H1 (cell line): ENCODE results near the gene CCDC81. TPM values are rescaled to one million over a fixed set of nuclear protein-coding genes. Genes with fewer than 3 reads are reported as not detected.
A peak's percentile ranks its signal among the peaks of the same experiment; 100 is the strongest.

Experiments
- CTCF ChIA-PET: fragments of 300-600 bp; sonication (Branson Sonifier 250); formaldehyde crosslinking; loops from one replicate; lab custom pipeline; 2021; ENCODE audit not compliant: partially characterized antibody; lab: Charles Lee
- POLR2A ChIA-PET: fragments of 300-600 bp; sonication (Branson Sonifier 250); formaldehyde crosslinking; loops from one replicate; lab custom pipeline; 2021; ENCODE audit warnings: inconsistent platforms; ENCODE audit not compliant: partially characterized antibody; lab: Charles Lee
- DNase-seq, 2 experiments: peaks; one replicate each; pipeline versions ENCODE4 v3.0.0 to v3.0.0-alpha.2; 2010 to 2022; ENCODE audit warnings: low spot score in 2 of 2, low read depth in 1 of 2, mixed read lengths in 1 of 2
- FAIRE-seq: peaks from 2 replicates; lab custom pipeline; 2011; peaks lifted over from hg19 to GRCh38; lab: Jason Lieb, UNC
- H2AFZ ChIP-seq: 2 replicates; pipeline ENCODE4 v1.8.1; 2012; ENCODE audit warnings: low read length, inconsistent platforms
- H2AK5ac ChIP-seq: 2 replicates; pipeline ENCODE4 v1.6.1; 2013; ENCODE audit warnings: low read depth, low read length
- H2BK120ac ChIP-seq: replicated peaks from 2 replicates; pipeline ENCODE3; 2013; ENCODE audit warnings: low read depth, low read length, inconsistent platforms
- H2BK12ac ChIP-seq: 2 replicates; pipeline ENCODE4 v1.6.1; 2013; ENCODE audit warnings: low read depth, low read length
- H2BK15ac ChIP-seq: 2 replicates; pipeline ENCODE4 v1.6.1; 2013; ENCODE audit warnings: low read length
- H2BK20ac ChIP-seq: 2 replicates; pipeline ENCODE4 v1.6.1; 2013; ENCODE audit warnings: low read length
- H2BK5ac ChIP-seq: 2 replicates; pipeline ENCODE4 v1.6.1; 2013; ENCODE audit warnings: low read depth, low read length
- H3K14ac ChIP-seq: 2 replicates; pipeline ENCODE4 v1.6.1; 2013; ENCODE audit warnings: inconsistent platforms; ENCODE audit not compliant: insufficient read length
- H3K18ac ChIP-seq: 2 replicates; pipeline ENCODE4 v1.6.1; 2013; ENCODE audit warnings: low read length; ENCODE audit errors: extremely low read depth
- H3K23ac ChIP-seq: 2 replicates; pipeline ENCODE4 v1.6.1; 2013; ENCODE audit warnings: inconsistent platforms; ENCODE audit not compliant: insufficient read length
- H3K23me2 ChIP-seq: 2 replicates; pipeline ENCODE4 v1.6.1; 2013; ENCODE audit warnings: low read depth, low read length
- H3K27ac ChIP-seq: 2 replicates; pipeline ENCODE4 v1.6.1; 2011; ENCODE audit warnings: low read depth, low read length, inconsistent platforms
- H3K27me3 ChIP-seq, 4 experiments: replicated peaks in 1 of 4; 1 replicate in 1 of 4; 2 replicates in 3 of 4; pipeline versions ENCODE4 v1.6.1 to v1.8.1; 2011 to 2013; ENCODE audit warnings: low read length in 3 of 4, mild to moderate bottlenecking in 3 of 4, inconsistent platforms in 2 of 4, mixed read lengths in 2 of 4, moderate library complexity in 1 of 4; ENCODE audit not compliant: control insufficient read depth in 3 of 4, insufficient read depth in 3 of 4; ENCODE audit errors: extremely low read depth in 1 of 4
- H3K36me3 ChIP-seq, 4 experiments: 2 replicates each; pipeline versions ENCODE4 v1.6.1 to v1.8.1; 2011 to 2013; ENCODE audit warnings: mild to moderate bottlenecking in 4 of 4, low read length in 3 of 4, moderate library complexity in 2 of 4, control low read depth in 1 of 4, inconsistent platforms in 1 of 4; ENCODE audit not compliant: insufficient read depth in 4 of 4, control insufficient read depth in 2 of 4
- H3K4ac ChIP-seq: replicated peaks from 2 replicates; pipeline ENCODE3; 2013; ENCODE audit warnings: low read length, low read depth, mixed read lengths, inconsistent platforms; ENCODE audit not compliant: insufficient read length
- H3K4me1 ChIP-seq, 4 experiments: replicated peaks in 1 of 4; 1 replicate in 1 of 4; 2 replicates in 3 of 4; pipeline versions ENCODE4 v1.6.1 to v1.8.1; 2011 to 2013; ENCODE audit warnings: low read length in 3 of 4, inconsistent platforms in 2 of 4, mixed read lengths in 1 of 4; ENCODE audit not compliant: insufficient read depth in 4 of 4, control insufficient read depth in 3 of 4
- H3K4me2 ChIP-seq, 2 experiments: 2 replicates each; pipeline versions ENCODE4 v1.6.1 to v1.8.1; 2011 to 2013; ENCODE audit warnings: low read depth in 2 of 2, low read length in 2 of 2, control low read depth in 1 of 2, inconsistent platforms in 1 of 2, mild to moderate bottlenecking in 1 of 2; ENCODE audit not compliant: insufficient read depth in 1 of 2
- H3K4me3 ChIP-seq, 4 experiments: fragments of 200-600, 300-600 bp in 1 of 4; sonication (generic), shearing (Covaris generic), sonication (Bioruptor Twin) in 1 of 4; 2 replicates each; pipeline versions ENCODE4 v1.5.1 to v1.8.1; 2011 to 2016; ENCODE audit warnings: low read length in 4 of 4, low read depth in 3 of 4, control low read depth in 2 of 4, inconsistent platforms in 2 of 4, mild to moderate bottlenecking in 2 of 4, mixed read lengths in 1 of 4, moderate library complexity in 1 of 4; ENCODE audit not compliant: insufficient read depth in 2 of 4; ENCODE audit errors: extremely low read depth in 1 of 4
- H3K56ac ChIP-seq: replicated peaks from 2 replicates; pipeline ENCODE3; 2013; ENCODE audit warnings: low read depth, mild to moderate bottlenecking, mixed read lengths, low read length, inconsistent platforms; ENCODE audit not compliant: insufficient read length
- H3K79me1 ChIP-seq: 2 replicates; pipeline ENCODE4 v1.6.1; 2013; ENCODE audit warnings: low read depth, low read length, control low read depth
- H3K79me2 ChIP-seq, 2 experiments: 2 replicates each; pipeline versions ENCODE4 v1.6.1 to v1.8.1; 2012 to 2013; ENCODE audit warnings: low read length in 2 of 2, mild to moderate bottlenecking in 2 of 2, inconsistent platforms in 1 of 2; ENCODE audit not compliant: insufficient read depth in 2 of 2, control insufficient read depth in 1 of 2
- H3K9ac ChIP-seq, 4 experiments: replicated peaks in 1 of 4; 1 replicate in 1 of 4; 2 replicates in 3 of 4; pipeline versions ENCODE4 v1.6.1 to v1.8.1; 2011 to 2013; ENCODE audit warnings: low read depth in 3 of 4, low read length in 3 of 4, control low read depth in 2 of 4, mild to moderate bottlenecking in 2 of 4, moderate library complexity in 2 of 4, inconsistent platforms in 1 of 4; ENCODE audit errors: extremely low read depth in 1 of 4
- H3K9me3 ChIP-seq, 2 experiments: 2 replicates each; pipeline versions ENCODE4 v1.6.1 to v1.8.1; 2012 to 2013; ENCODE audit warnings: mild to moderate bottlenecking in 2 of 2, moderate library complexity in 2 of 2, control low read depth in 1 of 2, inconsistent platforms in 1 of 2, low read depth in 1 of 2, low read length in 1 of 2, mixed read lengths in 1 of 2; ENCODE audit not compliant: insufficient read depth in 2 of 2
- H4K20me1 ChIP-seq, 2 experiments: replicated peaks in 1 of 2; 2 replicates each; pipeline versions ENCODE3 to v1.8.1; 2011 to 2013; ENCODE audit warnings: inconsistent platforms in 2 of 2, low read length in 2 of 2, mild to moderate bottlenecking in 1 of 2; ENCODE audit not compliant: insufficient read depth in 2 of 2, control insufficient read depth in 1 of 2
- H4K5ac ChIP-seq: 2 replicates; pipeline ENCODE4 v1.6.1; 2013; ENCODE audit warnings: low read length, low read depth, mixed read lengths, inconsistent platforms; ENCODE audit not compliant: insufficient read length
- H4K8ac ChIP-seq: 2 replicates; pipeline ENCODE4 v1.8.0; 2013; ENCODE audit warnings: mild to moderate bottlenecking, moderate library complexity, low read length, inconsistent platforms; ENCODE audit not compliant: insufficient read depth; ENCODE audit errors: extremely low read depth
- H4K91ac ChIP-seq: replicated peaks from 2 replicates; pipeline ENCODE3; 2013; ENCODE audit warnings: low read length, mixed read lengths, inconsistent platforms; ENCODE audit not compliant: insufficient read length
- CBX5 ChIP-seq: fragments of 300-800, 300-1000 bp; sonication (generic); IDR thresholded peaks from 2 replicates; pipeline ENCODE4 v1.7.1; 2016; ENCODE audit warnings: antibody characterized with exemption, low read length, low read depth
- WGBS, 2 experiments: shearing (Covaris generic) in 1 of 2; methylation state at CpG; one replicate each; pipeline versions ENCODE4 v1.1.6 to v1.1.7; 2013 to 2015; ENCODE audit warnings: low lambda C conversion rate in 2 of 2, mixed read lengths in 2 of 2, inconsistent platforms in 1 of 2, low coverage in 1 of 2, missing lambda C conversion rate in 1 of 2; ENCODE audit not compliant: insufficient replicate concordance in 2 of 2, insufficient coverage in 1 of 2, insufficient read length in 1 of 2; ENCODE audit errors: extremely low coverage in 1 of 2, missing lambda C conversion rate in 1 of 2; 5-methylcytosine and 5-hydroxymethylcytosine counted together
- polyA plus RNA-seq, 7 experiments: library from polyadenylated mRNA; depleted of rRNA in 3 of 7; stranded (reverse) in 5 of 7; unstranded in 2 of 7; fragments of >200 nt in 5 of 7; fragments of 200-250 nt in 2 of 7; gene quantifications; 1 replicate in 5 of 7; 2 replicates in 1 of 7; 4 replicates in 1 of 7; pipeline versions ENCODE4 v1.2.1 to v1.2.3, GENCODE V29; 2011 to 2013; ENCODE audit warnings: missing spikeins in 2 of 7, mixed read lengths in 2 of 7
- total RNA-seq: library from RNA; stranded (reverse); fragmentation: NEBNext Ultra II Directional; extraction: Animal tissue kit (Norgen Biotek cat#: 25700); gene quantifications from 2 replicates; pipeline ENCODE4 v1.2.1, GENCODE V29; 2021

The CCDC81 gene
- total and polyA plus RNA-seq, 2 of the 8 experiments (the other 6 are each of a cell fraction or from before 2014, with no cell fraction given), result 0.30 to 0.58 TPM

- CTCF ChIA-PET, result interaction anchor here (1.2 to 2.5 kb wide), 5 partner anchors 12 to 90 kb away, joined by 3 to 8 read pairs (median 5); no protein-coding TSS in a partner anchor
- H3K4me2 ChIP-seq, result no peak overlapping the region
Measured at GRCh38 chr11:86421946-86422345, 47.3 kb downstream of the CCDC81 start.

More at GRCh38 chr11:86421946-86422345, 47.3 kb downstream of the CCDC81 start:
- Histone ChIP-seq H3K79me2 (no peaks in the 10 kb centered on the region), H4K5ac (no peak overlapping the region), H3K36me3 (no peaks in the 10 kb centered on the region), H3K4me3 (no peak overlapping the region), H3K79me1 (no peaks in the 10 kb centered on the region), H2BK120ac (no peak overlapping the region), H3K23ac (no peak overlapping the region), H3K56ac (no peak overlapping the region), H4K8ac (no peak overlapping the region), H3K18ac (no peak overlapping the region), H3K9me3 (no peaks in the 10 kb centered on the region; a peak in 1 of 4 replicates), H4K91ac (no peak overlapping the region), H3K23me2 (no peaks in the 10 kb centered on the region), H2BK15ac (no peak overlapping the region), H3K27me3 (no peaks in the 10 kb centered on the region), H2BK5ac (no peak overlapping the region), H3K4me1 (no peaks in the 10 kb centered on the region), H2AK5ac (no peak overlapping the region)
- POLR2A ChIA-PET, result no interaction called here
- FAIRE-seq (no peak), DNase-seq (no peak)
- no peak for TF ChIP-seq CBX5
- TF ChIP-seq, all 59 proteins: peak for 0
- Histone ChIP-seq H3K9ac (no peak overlapping the region), H2AFZ (0 out of 2 replicates have a peak overlapping the region, but pooled peaks have one; percentile 46), H3K14ac (no peak overlapping the region), H3K27ac (no peak overlapping the region), H2BK12ac (no peak overlapping the region), H4K20me1 (no peaks in the 10 kb centered on the region), H3K4ac (no peak overlapping the region), H2BK20ac (no peak overlapping the region)
- WGBS, 2 experiments, result 81% methylated on average over 4 of the region's 4 CpGs; no CpG with 5 or more reads in 1 of the 2 experiments
